Spleen (tissue), 11 donors: ENCODE data around the gene ZRSR2. TPM values are rescaled to one million over a fixed set of nuclear protein-coding genes. Genes with fewer than 3 reads are reported as not detected.

Experiments used
- DNase-seq: peaks from one replicate; pipeline ENCODE4 v3.0.0-alpha.2; 2020
- H3K27ac ChIP-seq, 8 donors: fragments of 200-600 bp; sonication (generic) in 7 of 8; 1 replicate in 4 of 8; 2 replicates in 4 of 8; pipeline versions ENCODE4 v1.5.0 to v1.8.0; 2016 to 2021; ENCODE audit warnings: inconsistent platforms in 4 of 8, mild to moderate bottlenecking in 4 of 8, moderate library complexity in 1 of 8
- H3K27me3 ChIP-seq, 7 donors: fragments of 200-600 bp; sonication (generic) in 6 of 7; replicated peaks in 1 of 7; 1 replicate in 4 of 7; 2 replicates in 3 of 7; pipeline versions ENCODE4 v1.5.0 to v1.8.0; 2016 to 2021; ENCODE audit warnings: inconsistent platforms in 3 of 7, mild to moderate bottlenecking in 1 of 7
- H3K36me3 ChIP-seq, 6 donors: fragments of 200-600 bp; sonication (generic) in 5 of 6; 1 replicate in 4 of 6; 2 replicates in 2 of 6; pipeline versions ENCODE4 v1.5.0 to v1.8.0; 2016 to 2021; ENCODE audit warnings: inconsistent platforms in 2 of 6
- H3K4me1 ChIP-seq, 6 donors: fragments of 200-600 bp; sonication (generic) in 5 of 6; 1 replicate in 3 of 6; 2 replicates in 3 of 6; pipeline versions ENCODE4 v1.5.0 to v1.8.0; 2016 to 2021; ENCODE audit warnings: inconsistent platforms in 3 of 6
- H3K4me3 ChIP-seq, 8 donors: fragments of 200-600 bp; sonication (generic) in 7 of 8; 1 replicate in 4 of 8; 2 replicates in 4 of 8; pipeline versions ENCODE4 v1.5.0 to v1.8.0; 2016 to 2021; ENCODE audit warnings: inconsistent platforms in 4 of 8, mild to moderate bottlenecking in 4 of 8, moderate library complexity in 2 of 8
- H3K9me3 ChIP-seq, 8 donors: fragments of 200-600 bp; sonication (generic) in 7 of 8; 1 replicate in 4 of 8; 2 replicates in 4 of 8; pipeline versions ENCODE4 v1.5.0 to v1.8.0; 2016 to 2021; ENCODE audit warnings: inconsistent platforms in 4 of 8
- POLR2A ChIP-seq, 3 donors: fragments of 450-650 bp; IDR thresholded peaks; one replicate each; pipeline ENCODE4 v1.5.1; 2017; ENCODE audit warnings: antibody characterized with exemption in 3 of 3, mild to moderate bottlenecking in 1 of 3
- POLR2AphosphoS5 ChIP-seq, 3 donors: sonication (generic); formaldehyde crosslinking; IDR thresholded peaks; one replicate each; pipeline ENCODE4 v1.5.1; 2017; ENCODE audit warnings: antibody characterized with exemption in 3 of 3
- WGBS, 5 donors: extraction: QIAGEN DNeasy Blood & Tissue Kit in 3 of 5; methylation state at CpG; one replicate each; pipeline versions ENCODE4 v1.1.5 to v1.1.7; 2013 to 2018; 5-methylcytosine and 5-hydroxymethylcytosine counted together
- intact Hi-C: fragments of 100-400 bp; cut with DNase I; formaldehyde crosslinking; loops from one replicate; pipeline ENCODE4 v1.15.0; 2023; ENCODE audit warnings: low total_unique reads
- polyA plus RNA-seq, 3 donors: library from polyadenylated mRNA; stranded (reverse); fragments of 200-250 nt; gene quantifications; one replicate each; pipeline ENCODE4 v1.2.1, GENCODE V29; 2013
- total RNA-seq, 7 donors: library from RNA; depleted of rRNA in 3 of 7; stranded (reverse); fragments of >200 nt in 3 of 7; fragmentation: NEBNext Ultra II Directional in 4 of 7; extraction: Animal tissue kit (Norgen Biotek cat#: 25700) in 4 of 7; gene quantifications; one replicate each; pipeline versions ENCODE4 v1.1.0 to v1.2.1, GENCODE V29; 2016 to 2021
- TF ChIP-seq, protein P1 (sequence below), 11 experiments: fragments of 200-600 bp in 7 of 11; fragments of 450-650 bp in 4 of 11; sonication (generic) in 4 of 11; IDR thresholded peaks in 8 of 11; conservative IDR thresholded peaks in 3 of 11; 1 replicate in 7 of 11; 2 replicates in 4 of 11; pipeline versions ENCODE4 v1.4.0 to v1.8.0; 2016 to 2021; ENCODE audit warnings: antibody characterized with exemption in 11 of 11, inconsistent platforms in 4 of 11, mild to moderate bottlenecking in 1 of 11
- donor health status: healthy with polysubstance abuse.
- donor health status: DM: no; HTN: no; CAD: no; lungs with moderate emphysema.
- donor health status: DM: no; HTN: no; CAD: no.
- donor health status: Bipolar disorder and iron deficiency.
- donor health status: healthy.
- donor health status: DM: no; HTN: no; CAD: no.
- donor health status: DM: yes; HTN: yes; CAD: no.

Gene ZRSR2
- total and polyA plus RNA-seq, 10 donors, result 8.3 to 65.1 (median 19.7) TPM

DNA sequence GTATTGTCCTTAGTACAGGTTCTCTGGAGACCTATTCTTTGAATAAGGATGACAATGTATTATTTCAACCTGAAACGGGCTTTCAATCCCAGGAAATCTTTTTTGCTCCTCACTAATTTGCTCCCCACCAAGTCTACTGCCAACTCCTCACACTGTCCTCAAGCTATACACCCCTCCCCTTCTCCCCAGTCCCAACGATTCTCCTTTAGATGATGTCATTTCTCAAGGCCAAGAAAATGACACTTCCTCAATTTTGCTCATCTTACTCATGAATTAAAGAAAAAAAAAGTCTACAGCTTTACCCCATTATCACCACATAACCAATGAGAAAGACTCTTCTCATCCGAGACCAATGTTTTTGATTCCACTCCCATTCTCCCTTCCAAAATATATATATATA, 43.8 kb downstream of the ZRSR2 start:
- no peaks in the 10 kb centered on the region for H3K27me3 ChIP-seq
- H3K36me3 ChIP-seq, result peaks cover 0 to 27% (median 0%) of the 10 kb centered on the region in 6 donors
- TF ChIP-seq POLR2A (IDR thresholded peaks at IDR 0.05) (no peak), POLR2AphosphoS5 (IDR thresholded peaks at IDR 0.05) (no peak)
- TF ChIP-seq, protein P1, sequence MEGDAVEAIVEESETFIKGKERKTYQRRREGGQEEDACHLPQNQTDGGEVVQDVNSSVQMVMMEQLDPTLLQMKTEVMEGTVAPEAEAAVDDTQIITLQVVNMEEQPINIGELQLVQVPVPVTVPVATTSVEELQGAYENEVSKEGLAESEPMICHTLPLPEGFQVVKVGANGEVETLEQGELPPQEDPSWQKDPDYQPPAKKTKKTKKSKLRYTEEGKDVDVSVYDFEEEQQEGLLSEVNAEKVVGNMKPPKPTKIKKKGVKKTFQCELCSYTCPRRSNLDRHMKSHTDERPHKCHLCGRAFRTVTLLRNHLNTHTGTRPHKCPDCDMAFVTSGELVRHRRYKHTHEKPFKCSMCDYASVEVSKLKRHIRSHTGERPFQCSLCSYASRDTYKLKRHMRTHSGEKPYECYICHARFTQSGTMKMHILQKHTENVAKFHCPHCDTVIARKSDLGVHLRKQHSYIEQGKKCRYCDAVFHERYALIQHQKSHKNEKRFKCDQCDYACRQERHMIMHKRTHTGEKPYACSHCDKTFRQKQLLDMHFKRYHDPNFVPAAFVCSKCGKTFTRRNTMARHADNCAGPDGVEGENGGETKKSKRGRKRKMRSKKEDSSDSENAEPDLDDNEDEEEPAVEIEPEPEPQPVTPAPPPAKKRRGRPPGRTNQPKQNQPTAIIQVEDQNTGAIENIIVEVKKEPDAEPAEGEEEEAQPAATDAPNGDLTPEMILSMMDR (IDR thresholded peaks at IDR 0.05 in 8 of 11, conservative IDR thresholded peaks at IDR 0.05 in 3 of 11), result no peak
- intact Hi-C loops, result no loop called here
- H3K9me3 ChIP-seq, result no peaks in the 10 kb centered on the region
- H3K27ac ChIP-seq, result no peak overlapping the region
- WGBS, 5 donors, result 60 to 73% (median 68%) methylated on average over 3 of the region's 3 CpGs
- H3K4me3 ChIP-seq, result no peak overlapping the region
- no peak for DNase-seq
- H3K4me1 ChIP-seq, result no peaks in the 10 kb centered on the region

DNA sequence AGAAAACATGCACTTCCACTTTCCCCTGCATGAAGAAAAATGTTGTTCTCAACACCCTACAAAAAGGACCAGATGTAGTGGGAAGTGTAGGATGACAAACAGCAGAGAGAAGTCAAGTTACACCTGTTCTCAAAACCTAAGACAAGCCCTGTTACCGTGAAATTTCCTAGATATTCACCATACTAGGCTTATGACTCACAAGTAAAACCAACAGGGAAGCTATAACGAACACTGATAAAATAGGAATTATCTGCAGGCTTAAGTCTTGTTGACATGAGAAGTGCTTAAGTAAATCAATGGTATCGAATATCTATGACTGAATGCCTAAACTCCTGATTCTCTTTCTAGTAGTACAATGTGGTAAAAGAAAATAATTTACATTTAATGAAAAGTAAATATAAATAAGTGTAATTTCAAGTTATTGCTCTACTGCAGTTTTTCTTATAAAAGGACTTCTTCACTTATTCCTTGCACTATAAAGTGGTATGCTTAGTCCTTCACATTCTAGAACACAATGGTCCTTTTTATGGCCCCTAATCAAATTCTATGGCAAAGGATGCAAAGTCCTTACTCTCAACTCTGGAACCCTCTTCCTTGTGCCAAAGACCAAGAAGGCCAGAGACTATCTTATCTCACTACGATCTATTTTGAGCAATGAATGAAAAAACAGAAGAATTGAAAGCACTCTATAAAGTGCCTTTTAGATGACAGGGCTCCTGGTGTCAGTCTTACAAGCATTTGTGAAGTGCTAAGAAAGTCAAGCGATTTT, 44.7 kb downstream of the ZRSR2 start:
- WGBS, 5 donors, result 87 to 95% (median 91%) methylated on average over 5 of the region's 5 CpGs
- no peak overlapping the region for H3K4me3 ChIP-seq
- TF ChIP-seq, protein P1 (IDR thresholded peaks at IDR 0.05 in 8 of 11, conservative IDR thresholded peaks at IDR 0.05 in 3 of 11), result no peak
- TF ChIP-seq POLR2A (IDR thresholded peaks at IDR 0.05) (no peak), POLR2AphosphoS5 (IDR thresholded peaks at IDR 0.05) (no peak)
- no peak overlapping the region for H3K27ac ChIP-seq
- H3K36me3 ChIP-seq, result peaks cover 0 to 21% (median 3%) of the 10 kb centered on the region in 6 donors
- DNase-seq, result no peak
- no peaks in the 10 kb centered on the region for H3K9me3 ChIP-seq
- no peaks in the 10 kb centered on the region for H3K27me3 ChIP-seq
- no peaks in the 10 kb centered on the region for H3K4me1 ChIP-seq
- intact Hi-C loops, result no loop called here

DNA sequence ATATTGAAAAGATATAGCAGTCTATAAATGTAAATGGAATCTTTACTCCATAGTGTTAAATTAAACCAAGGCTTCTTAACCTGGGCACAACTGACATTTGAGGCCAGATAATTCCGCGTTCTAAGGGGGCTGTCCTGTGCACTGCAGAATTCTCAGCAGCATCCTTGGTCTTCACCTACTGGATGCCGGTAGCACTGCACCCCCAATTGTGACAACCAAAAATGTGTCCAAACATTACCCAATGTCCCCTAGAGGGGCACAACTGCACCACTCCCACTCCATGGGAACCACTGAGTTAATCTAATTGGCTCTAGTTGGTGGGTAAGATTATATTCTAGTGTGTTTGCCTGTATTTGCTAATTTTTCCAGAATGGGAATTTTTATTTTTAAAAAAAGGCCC, 47.7 kb downstream of the ZRSR2 start:
- TF ChIP-seq POLR2A (IDR thresholded peaks at IDR 0.05), result no peak
- TF ChIP-seq, protein P1 (IDR thresholded peaks at IDR 0.05 in 8 of 11, conservative IDR thresholded peaks at IDR 0.05 in 3 of 11), result peak in 1 of 11 experiments; percentile 19
- H3K9me3 ChIP-seq, result no peaks in the 10 kb centered on the region
- intact Hi-C loops, result no loop called here
- 92 to 100% (median 94%) methylated on average over 3 of the region's 3 CpGs for WGBS, 5 donors
- H3K27me3 ChIP-seq, result no peaks in the 10 kb centered on the region
- H3K27ac ChIP-seq, result no peak overlapping the region
- no peak for DNase-seq
- H3K4me1 ChIP-seq, result no peaks in the 10 kb centered on the region
- no peak overlapping the region for H3K4me3 ChIP-seq
- H3K36me3 ChIP-seq, result peaks cover 0 to 33% (median 2%) of the 10 kb centered on the region in 6 donors

DNA sequence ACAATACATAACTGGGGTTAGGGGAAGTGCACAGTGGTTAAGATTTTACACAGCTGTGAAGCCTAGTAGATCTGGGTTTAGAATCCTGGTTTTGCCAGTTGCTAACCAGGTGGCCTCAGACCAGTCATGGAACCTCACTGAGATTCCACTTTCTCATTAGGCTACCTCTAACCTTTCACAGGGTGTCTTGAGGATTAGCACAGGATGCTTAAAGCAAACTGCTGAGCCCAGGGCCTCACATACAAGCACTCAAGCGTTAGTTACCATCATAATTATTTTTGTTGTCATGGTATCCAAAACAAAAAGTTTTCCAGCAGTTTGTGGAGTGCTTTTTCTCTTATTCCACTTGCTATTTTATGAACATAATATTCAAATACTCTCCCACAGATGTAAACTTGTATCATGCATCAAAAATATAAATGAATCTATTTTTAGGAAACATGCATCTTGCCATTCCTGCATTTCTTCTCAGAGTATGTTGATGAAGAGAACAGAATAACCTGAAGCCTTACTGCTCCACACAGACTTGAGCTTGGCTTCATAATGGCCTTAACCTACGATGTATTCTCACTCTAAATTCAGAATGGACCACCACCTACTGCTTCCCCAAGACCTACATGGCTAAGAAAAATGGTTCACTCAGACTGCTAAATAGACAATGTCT, 51.7 kb downstream of the ZRSR2 start:
- no peaks in the 10 kb centered on the region for H3K4me1 ChIP-seq
- H3K4me3 ChIP-seq, result no peak overlapping the region
- H3K27me3 ChIP-seq, result no peaks in the 10 kb centered on the region
- peaks cover 0 to 54% (median 3%) of the 10 kb centered on the region in 6 donors for H3K36me3 ChIP-seq
- TF ChIP-seq POLR2AphosphoS5 (IDR thresholded peaks at IDR 0.05) (no peak), POLR2A (IDR thresholded peaks at IDR 0.05) (no peak)
- TF ChIP-seq, protein P1 (IDR thresholded peaks at IDR 0.05 in 8 of 11, conservative IDR thresholded peaks at IDR 0.05 in 3 of 11), result no peak
- 83 to 97% (median 94%) methylated on average over 2 of the region's 2 CpGs for WGBS, 5 donors
- DNase-seq, result no peak
- intact Hi-C loops, result no loop called here
- no peaks in the 10 kb centered on the region for H3K9me3 ChIP-seq
- no peak overlapping the region for H3K27ac ChIP-seq
